A673 (cell line): ENCODE measurements around the gene ADSS2. TPM values are rescaled to one million over a fixed set of nuclear protein-coding genes. Genes with fewer than 3 reads are reported as not detected.

Experiments used
- BruUV-seq: library from RNA; stranded (reverse); fragments of 400-500 nt; replicated peaks from 2 replicates; lab custom pipeline; 2021; lab: Mats Ljungman, UMichigan
- CTCF ChIA-PET: fragments of 300-600 bp; sonication (Branson Sonifier 250); formaldehyde crosslinking; loops from one replicate; lab custom pipeline; 2022; ENCODE audit warnings: antibody characterized with exemption; lab: Charles Lee
- POLR2A ChIA-PET: fragments of 300-600 bp; sonication (Branson Sonifier 250); formaldehyde crosslinking; loops from one replicate; lab custom pipeline; 2022; ENCODE audit warnings: antibody characterized with exemption; ENCODE audit not compliant: low non-redundant PET; lab: Charles Lee
- DNase-seq: peaks from one replicate; pipeline ENCODE4 v3.0.0-alpha.2; 2015; ENCODE audit warnings: low spot score
- H3K27ac ChIP-seq: fragments of 200-600 bp; sonication (generic); 2 replicates; pipeline ENCODE4 v1.5.1; 2016; ENCODE audit warnings: mixed run types, low read depth, mild to moderate bottlenecking, mixed read lengths, antibody characterized with exemption, low read length; ENCODE audit not compliant: poor library complexity, severe bottlenecking
- H3K27me3 ChIP-seq: fragments of 200-600 bp; sonication (generic); replicated peaks from 2 replicates; pipeline ENCODE4 v1.6.1; 2017; ENCODE audit warnings: mixed run types, low read depth, mild to moderate bottlenecking, mixed read lengths, antibody characterized with exemption, low read length; ENCODE audit not compliant: insufficient read depth, poor library complexity
- H3K36me3 ChIP-seq: fragments of 200-600 bp; sonication (generic); 2 replicates; pipeline ENCODE4 v1.6.1; 2016; ENCODE audit warnings: mixed run types, mild to moderate bottlenecking, mixed read lengths, antibody characterized with exemption, low read length; ENCODE audit not compliant: insufficient read depth, poor library complexity, severe bottlenecking
- H3K4me1 ChIP-seq: fragments of 200-600 bp; sonication (generic); 2 replicates; pipeline ENCODE4 v1.6.1; 2017; ENCODE audit warnings: mixed run types, mild to moderate bottlenecking, mixed read lengths, antibody characterized with exemption, low read length; ENCODE audit not compliant: insufficient read depth, poor library complexity, severe bottlenecking
- H3K4me3 ChIP-seq: fragments of 200-600 bp; sonication (generic); 2 replicates; pipeline ENCODE4 v1.5.1; 2016; ENCODE audit warnings: low read depth, mixed run types, mild to moderate bottlenecking, mixed read lengths, low read length; ENCODE audit not compliant: poor library complexity, severe bottlenecking
- H3K9me3 ChIP-seq: fragments of 200-600 bp; sonication (generic); 2 replicates; pipeline ENCODE4 v1.6.1; 2016; ENCODE audit warnings: mixed run types, low read depth, mild to moderate bottlenecking, mixed read lengths, antibody characterized with exemption, low read length; ENCODE audit not compliant: poor library complexity, severe bottlenecking
- CTCF ChIP-seq: fragments of 300-800, 200-600 bp; sonication (generic); conservative IDR thresholded peaks from 2 replicates; pipeline ENCODE4 v1.5.1; 2017; ENCODE audit warnings: low read depth, mild to moderate bottlenecking, antibody characterized with exemption, low read length, moderate library complexity, mixed read lengths
- EZH2 ChIP-seq: fragments of 200-600 bp; sonication (generic); IDR thresholded peaks from 2 replicates; pipeline ENCODE4 v1.6.1; 2017; ENCODE audit warnings: borderline replicate concordance, low read depth, mild to moderate bottlenecking, mixed read lengths, antibody characterized with exemption, low read length; ENCODE audit not compliant: poor library complexity, severe bottlenecking
- intact Hi-C: fragments of 100-400 bp; cut with micrococcal nuclease; formaldehyde crosslinking; loops from one replicate; pipeline ENCODE4 v1.10.0; 2022; ENCODE audit not compliant: unreplicated experiment
- total RNA-seq: library from RNA; stranded (reverse); gene quantifications from 2 replicates; pipeline ENCODE4 v1.2.3, GENCODE V29; 2021

Gene ADSS2
- total RNA-seq, 1 experiment from 2014 or later = 46.7 TPM

- POLR2A ChIA-PET = interaction anchor here (0.6 kb wide), 1 partner anchor 67 kb away, joined by 4 read pairs; no protein-coding TSS in a partner anchor
- intact Hi-C loops = no loop called here
Observed at GRCh38 chr1:244383278-244383884, 68.3 kb downstream of the ADSS2 start.

DNA sequence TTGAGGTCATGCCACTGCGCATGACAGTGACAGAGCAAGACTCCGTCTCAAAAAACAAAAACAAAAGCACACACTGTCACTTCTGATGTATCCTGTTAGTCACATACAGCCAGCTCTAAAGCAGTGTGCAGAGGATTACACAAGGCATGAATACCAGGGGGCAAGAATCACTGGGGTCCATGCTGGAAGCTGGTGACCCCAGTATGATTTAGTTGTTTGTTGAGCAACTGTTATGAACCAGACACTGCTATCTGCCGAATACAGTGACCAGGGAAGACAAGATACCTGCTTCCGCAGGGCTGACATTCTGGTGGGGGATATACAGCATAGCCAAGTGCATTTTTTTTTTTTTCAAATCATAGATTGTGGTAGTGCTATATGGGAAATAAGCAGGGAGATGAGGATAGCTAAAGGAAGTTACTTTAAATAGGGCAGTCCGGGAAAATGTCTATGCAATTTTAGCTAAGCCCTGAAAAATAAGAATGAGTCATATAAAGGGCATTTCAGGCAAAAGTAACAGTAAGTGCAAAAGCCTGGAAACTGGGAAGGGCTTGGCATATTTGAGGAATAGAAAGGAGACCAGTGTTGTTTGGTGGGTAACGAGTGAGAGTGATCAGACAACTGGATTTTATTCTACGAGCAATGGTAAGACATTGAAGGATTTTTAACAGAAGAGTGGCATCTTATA is 69.7 kb downstream of the ADSS2 start:
- no peak overlapping the region for H3K27ac ChIP-seq
- POLR2A ChIA-PET = no interaction called here
- CTCF ChIA-PET = no interaction called here
- H3K36me3 ChIP-seq = no peaks in the 10 kb centered on the region
- no peaks in the 10 kb centered on the region for H3K27me3 ChIP-seq
- no peaks in the 10 kb centered on the region for H3K9me3 ChIP-seq
- no peak for DNase-seq
- intact Hi-C loops = no loop called here
- TF ChIP-seq EZH2 (no peak), CTCF (no peak)
- no peak overlapping the region for H3K4me3 ChIP-seq
- no TSS peak for BruUV-seq
- no peaks in the 10 kb centered on the region for H3K4me1 ChIP-seq

More at GRCh38 chr1:244383278-244383884, 68.3 kb downstream of the ADSS2 start:
- Histone ChIP-seq H3K27me3 (no peaks in the 10 kb centered on the region), H3K4me1 (no peaks in the 10 kb centered on the region), H3K27ac (no peak overlapping the region), H3K9me3 (no peaks in the 10 kb centered on the region), H3K36me3 (no peaks in the 10 kb centered on the region), H3K4me3 (no peak overlapping the region)
- TF ChIP-seq EZH2 (no peak), CTCF (no peak)
- BruUV-seq = no TSS peak
- no peak for DNase-seq
- CTCF ChIA-PET = interaction anchor here (0.7 kb wide), 1 partner anchor 21 kb away, joined by 3 read pairs; no protein-coding TSS in a partner anchor

DNA sequence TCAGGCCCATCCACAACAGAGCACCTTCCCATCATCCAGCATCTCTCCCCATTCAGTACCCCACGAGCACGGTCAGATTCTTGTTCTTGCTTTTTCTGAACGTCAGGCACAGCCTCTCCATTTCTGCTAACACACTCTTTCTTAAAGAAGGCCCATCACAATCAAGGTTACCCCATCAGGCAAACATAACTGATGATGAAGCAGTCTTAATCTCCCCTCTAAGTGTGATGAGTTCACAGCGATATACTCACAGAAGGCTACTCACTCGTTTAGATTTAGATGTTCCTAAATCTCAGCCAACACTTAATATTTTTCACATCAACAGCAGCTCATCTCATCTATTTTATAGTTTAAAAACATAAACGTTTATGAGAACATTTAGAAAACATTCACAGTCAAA is 75.6 kb downstream of the ADSS2 start:
- POLR2A ChIA-PET = no interaction called here
- CTCF ChIA-PET = no interaction called here

More for the DNA sequence above, 75.6 kb downstream of the ADSS2 start:
- H3K27ac ChIP-seq = no peak overlapping the region
- no peaks in the 10 kb centered on the region for H3K36me3 ChIP-seq
- no peaks in the 10 kb centered on the region for H3K9me3 ChIP-seq
- H3K4me1 ChIP-seq = no peaks in the 10 kb centered on the region
- BruUV-seq = no TSS peak
- intact Hi-C loops = no loop called here
- no peak for TF ChIP-seq CTCF
- no peak for TF ChIP-seq EZH2
- H3K27me3 ChIP-seq = no peaks in the 10 kb centered on the region
- no peak overlapping the region for H3K4me3 ChIP-seq
- DNase-seq = no peak
